Common myeloid progenitor, CD34-positive (primary cell): ENCODE data around the gene IL1R2.

ENCODE experiments used
- CTCF ChIA-PET: fragments of 350-600 bp; sonication (Branson Sonifier 250); formaldehyde crosslinking; loops from one replicate; lab custom pipeline; 2021; ENCODE audit warnings: antibody characterized with exemption; lab: Charles Lee
- POLR2A ChIA-PET: fragments of 350-600 bp; sonication (Branson Sonifier 250); formaldehyde crosslinking; loops from one replicate; lab custom pipeline; 2021; ENCODE audit warnings: antibody characterized with exemption; lab: Charles Lee
- DNase-seq, 3 donors: peaks; one replicate each; pipeline versions ENCODE4 v3.0.0 to v3.0.0-alpha.2; 2013
- H3K27ac ChIP-seq, 2 experiments: 1 replicate in 1 of 2; 2 replicates in 1 of 2; pipeline ENCODE4 v1.7.0; 2013; ENCODE audit warnings: inconsistent platforms in 2 of 2, low read length in 2 of 2, mild to moderate bottlenecking in 2 of 2, low read depth in 1 of 2, moderate library complexity in 1 of 2; ENCODE audit not compliant: severe bottlenecking in 2 of 2, insufficient read depth in 1 of 2, poor library complexity in 1 of 2
- H3K27me3 ChIP-seq, 5 experiments: replicated peaks in 2 of 5; 1 replicate in 3 of 5; 2 replicates in 2 of 5; pipeline versions ENCODE4 v1.6.1 to v1.7.0; 2013; ENCODE audit warnings: low read length in 4 of 5, mild to moderate bottlenecking in 2 of 5, moderate library complexity in 2 of 5, inconsistent platforms in 1 of 5; ENCODE audit not compliant: insufficient read depth in 5 of 5, control insufficient read depth in 4 of 5
- H3K36me3 ChIP-seq, 4 experiments: 1 replicate in 2 of 4; 2 replicates in 2 of 4; pipeline versions ENCODE4 v1.6.1 to v1.7.0; 2013; ENCODE audit warnings: low read length in 3 of 4, control low read depth in 1 of 4, mild to moderate bottlenecking in 1 of 4; ENCODE audit not compliant: control insufficient read depth in 4 of 4, insufficient read depth in 4 of 4
- H3K4me1 ChIP-seq, 4 experiments: 1 replicate in 3 of 4; 2 replicates in 1 of 4; pipeline versions ENCODE4 v1.6.1 to v1.7.1; 2013; ENCODE audit warnings: low read length in 3 of 4, mild to moderate bottlenecking in 3 of 4, control low read depth in 1 of 4, inconsistent platforms in 1 of 4, moderate library complexity in 1 of 4; ENCODE audit not compliant: control insufficient read depth in 4 of 4, insufficient read depth in 4 of 4; ENCODE audit errors: control extremely low read depth in 1 of 4
- H3K4me3 ChIP-seq, 7 experiments: 1 replicate in 4 of 7; 2 replicates in 3 of 7; pipeline versions ENCODE4 v1.5.1 to v1.7.0; 2013; ENCODE audit warnings: mild to moderate bottlenecking in 7 of 7, low read length in 6 of 7, moderate library complexity in 6 of 7, inconsistent platforms in 2 of 7, low read depth in 2 of 7, control low read depth in 1 of 7; ENCODE audit not compliant: insufficient read depth in 4 of 7, control insufficient read depth in 1 of 7; ENCODE audit errors: extremely low read depth in 1 of 7
- H3K9me3 ChIP-seq, 5 experiments: 1 replicate in 4 of 5; 2 replicates in 1 of 5; pipeline versions ENCODE4 v1.6.1 to v1.7.1; 2013; ENCODE audit warnings: low read length in 4 of 5, mild to moderate bottlenecking in 2 of 5, inconsistent platforms in 1 of 5, low read depth in 1 of 5, moderate library complexity in 1 of 5; ENCODE audit not compliant: control insufficient read depth in 4 of 5, insufficient read depth in 2 of 5; ENCODE audit errors: control extremely low read depth in 1 of 5
- WGBS: methylation state at CpG from one replicate; pipeline ENCODE4 v1.1.5; 2013; ENCODE audit not compliant: insufficient coverage; 5-methylcytosine and 5-hydroxymethylcytosine counted together

Gene IL1R2

GRCh38 chr2:102024410-102024809 is 32.6 kb downstream of the IL1R2 start:
- ChIA-PET CTCF (interaction anchor here (1.2 to 4.4 kb wide), 2 partner anchors 29 to 216 kb away, joined by 3 to 21 read pairs; no protein-coding TSS in a partner anchor), POLR2A (no interaction called here)
- Histone ChIP-seq H3K4me3 (no peak overlapping the region), H3K27me3 (no peaks in the 10 kb centered on the region), H3K27ac (no peak overlapping the region), H3K36me3 (no peaks in the 10 kb centered on the region), H3K4me1 (peaks cover 0 to 9% (median 3%) of the 10 kb centered on the region in 4 experiments), H3K9me3 (no peaks in the 10 kb centered on the region)
- 100% methylated on average over 3 of the region's 12 CpGs for WGBS
- no peak for DNase-seq

- no peak for DNase-seq
- no peak overlapping the region for H3K4me3 ChIP-seq
- no peaks in the 10 kb centered on the region for H3K36me3 ChIP-seq
- H3K27me3 ChIP-seq, result no peaks in the 10 kb centered on the region
- peaks cover 0 to 9% (median 3%) of the 10 kb centered on the region in 4 experiments for H3K4me1 ChIP-seq
- CTCF ChIA-PET, result interaction anchor here (0.7 to 4.4 kb wide), 7 partner anchors 8 to 427 kb away, joined by 3 to 21 read pairs (median 3); no protein-coding TSS in a partner anchor
- WGBS, result no CpG with 5 or more reads among the region's 1 CpG
- POLR2A ChIA-PET, result no interaction called here
- no peaks in the 10 kb centered on the region for H3K9me3 ChIP-seq
- no peak overlapping the region for H3K27ac ChIP-seq
Observed at GRCh38 chr2:102025016-102025501, 33.3 kb downstream of the IL1R2 start.

GRCh38 chr2:102025583-102026267 is 34.0 kb downstream of the IL1R2 start:
- CTCF ChIA-PET, result interaction anchor here (0.8 to 4.4 kb wide), 8 partner anchors 8 to 332 kb away, joined by 3 to 21 read pairs (median 3); no protein-coding TSS in a partner anchor
- Histone ChIP-seq H3K4me3 (no peak overlapping the region), H3K36me3 (no peaks in the 10 kb centered on the region), H3K9me3 (no peaks in the 10 kb centered on the region), H3K27me3 (no peaks in the 10 kb centered on the region), H3K4me1 (peaks cover 0 to 9% (median 4%) of the 10 kb centered on the region in 4 experiments), H3K27ac (no peak overlapping the region)
- no peak for DNase-seq
- WGBS, result 100% methylated on average over 1 of the region's 6 CpGs
- POLR2A ChIA-PET, result no interaction called here

GRCh38 chr2:102027036-102027980 is 35.5 kb downstream of the IL1R2 start:
- H3K27ac ChIP-seq, result no peak overlapping the region
- H3K27me3 ChIP-seq, result no peaks in the 10 kb centered on the region
- no peaks in the 10 kb centered on the region for H3K9me3 ChIP-seq
- ChIA-PET POLR2A (no interaction called here), CTCF (interaction anchor here (0.9 to 4.4 kb wide), 7 partner anchors 19 to 213 kb away, joined by 3 to 21 read pairs (median 4); no protein-coding TSS in a partner anchor)
- DNase-seq, result no peak
- H3K4me1 ChIP-seq, result peaks cover 0 to 21% (median 10%) of the 10 kb centered on the region in 4 experiments
- 67% methylated on average over 6 of the region's 8 CpGs for WGBS
- H3K4me3 ChIP-seq, result no peak overlapping the region
- no peaks in the 10 kb centered on the region for H3K36me3 ChIP-seq

- Histone ChIP-seq H3K36me3 (no peaks in the 10 kb centered on the region), H3K4me1 (peaks cover 8 to 33% (median 21%) of the 10 kb centered on the region in 4 experiments)
Observed at GRCh38 chr2:102028470-102028869, 36.7 kb downstream of the IL1R2 start.

GRCh38 chr2:102029405-102029804 is 37.6 kb downstream of the IL1R2 start:
- Histone ChIP-seq H3K9me3 (no peaks in the 10 kb centered on the region), H3K4me3 (no peak overlapping the region), H3K27me3 (no peaks in the 10 kb centered on the region), H3K4me1 (peaks cover 14 to 42% (median 30%) of the 10 kb centered on the region in 4 experiments), H3K27ac (no peak overlapping the region), H3K36me3 (no peaks in the 10 kb centered on the region)
- DNase-seq, result no peak
- CTCF ChIA-PET, result interaction anchor here (1.5 kb wide), 1 partner anchor 211 kb away, joined by 4 read pairs; no protein-coding TSS in a partner anchor
- POLR2A ChIA-PET, result no interaction called here
- no CpG with 5 or more reads among the region's 2 CpGs for WGBS

More at GRCh38 chr2:102028470-102028869, 36.7 kb downstream of the IL1R2 start:
- Histone ChIP-seq H3K27me3 (no peaks in the 10 kb centered on the region), H3K4me3 (no peak overlapping the region), H3K27ac (no peak overlapping the region), H3K9me3 (no peaks in the 10 kb centered on the region)
- POLR2A ChIA-PET, result no interaction called here
- DNase-seq, result no peak
- CTCF ChIA-PET, result interaction anchor here (0.6 to 4.4 kb wide), 3 partner anchors 27 to 211 kb away, joined by 3 to 21 read pairs (median 4); no protein-coding TSS in a partner anchor
